HepG2 (cell line): Measurements from ENCODE around the gene EPHA1. TPM values are rescaled to one million over a fixed set of nuclear protein-coding genes. Genes with fewer than 3 reads are reported as not detected.

ENCODE experiments used
- ARID4A ChIP-seq: sonication (generic); formaldehyde crosslinking; IDR thresholded peaks from 2 replicates; pipeline ENCODE4 v1.5.0; 2020; ENCODE audit warnings: mild to moderate bottlenecking, missing genetic modification reagents, borderline replicate concordance
- EP300 ChIP-seq, 3 experiments: sonication (generic) in 1 of 3; formaldehyde crosslinking in 1 of 3; IDR thresholded peaks; 2 replicates each; pipeline versions ENCODE4 v1.5.1 to v1.6.1; 2011 to 2020; ENCODE audit warnings: low read depth in 2 of 3, low read length in 2 of 3, borderline replicate concordance in 1 of 3, improper control_type of control experiment in 1 of 3, mild to moderate bottlenecking in 1 of 3, missing genetic modification reagents in 1 of 3, moderate library complexity in 1 of 3
- ESRRA ChIP-seq: sonication (generic); formaldehyde crosslinking; IDR thresholded peaks from 2 replicates; pipeline ENCODE4 v1.5.1; 2020; ENCODE audit warnings: mild to moderate bottlenecking, low read depth, missing genetic modification reagents
- FOXK1 ChIP-seq: sonication (generic); formaldehyde crosslinking; IDR thresholded peaks from 2 replicates; pipeline ENCODE4 v1.4.0; 2020; ENCODE audit warnings: low read depth, missing genetic modification reagents, borderline replicate concordance
- GABPB1 ChIP-seq: IDR thresholded peaks from 2 replicates; pipeline ENCODE4 v1.6.1; 2016; ENCODE audit warnings: mild to moderate bottlenecking, missing genetic modification reagents, moderate library complexity, missing compliant biosample characterization
- HDAC6 ChIP-seq: fragments of 200-600 bp; sonication (generic); IDR thresholded peaks from 2 replicates; pipeline ENCODE4 v1.7.0; 2017; ENCODE audit warnings: mild to moderate bottlenecking, antibody characterized with exemption, low read length, low read depth
- HINFP ChIP-seq: sonication (generic); formaldehyde crosslinking; IDR thresholded peaks from 2 replicates; pipeline ENCODE4 v1.4.0; 2020; ENCODE audit warnings: low read depth, mild to moderate bottlenecking, missing genetic modification reagents
- IRF2 ChIP-seq: IDR thresholded peaks from 2 replicates; pipeline ENCODE4 v1.6.1; 2018; ENCODE audit warnings: missing genetic modification reagents, missing compliant biosample characterization
- MEIS2 ChIP-seq: sonication (generic); formaldehyde crosslinking; IDR thresholded peaks from 2 replicates; pipeline ENCODE4 v1.9.0; 2021; ENCODE audit warnings: mild to moderate bottlenecking, missing genetic modification reagents
- NONO ChIP-seq, 2 experiments: fragments of 450-650 bp in 1 of 2; sonication (generic) in 1 of 2; formaldehyde crosslinking in 1 of 2; IDR thresholded peaks in 1 of 2; conservative IDR thresholded peaks in 1 of 2; 2 replicates each; pipeline versions ENCODE4 v1.6.1 to v1.8.0; 2017 to 2022; ENCODE audit warnings: mild to moderate bottlenecking in 1 of 2, missing genetic modification reagents in 1 of 2, moderate library complexity in 1 of 2
- RBM22 ChIP-seq: fragments of 200-400 bp; formaldehyde crosslinking; optimal IDR thresholded peaks from 2 replicates; pipeline ENCODE3; 2017; ENCODE audit warnings: mild to moderate bottlenecking, low read length, moderate library complexity
- ZBTB7A ChIP-seq: sonication (generic); formaldehyde crosslinking; IDR thresholded peaks from 2 replicates; pipeline ENCODE4 v1.8.0; 2022; ENCODE audit warnings: mild to moderate bottlenecking, missing genetic modification reagents
- ZNF234 ChIP-seq: sonication (generic); formaldehyde crosslinking; conservative IDR thresholded peaks from 2 replicates; pipeline ENCODE4 v1.5.1; 2020; ENCODE audit warnings: mild to moderate bottlenecking, missing genetic modification reagents
- ZNF24 ChIP-seq: fragments of 450-650 bp; IDR thresholded peaks from 2 replicates; pipeline ENCODE4 v1.6.1; 2017; ENCODE audit warnings: antibody characterized with exemption, mild to moderate bottlenecking
- ZNF567 ChIP-seq: sonication (generic); formaldehyde crosslinking; IDR thresholded peaks from 2 replicates; pipeline ENCODE4 v1.8.1; 2023; ENCODE audit warnings: mild to moderate bottlenecking, missing genetic modification reagents, borderline replicate concordance
- ZNF777 ChIP-seq: sonication (generic); formaldehyde crosslinking; IDR thresholded peaks from 2 replicates; pipeline ENCODE4 v1.4.0; 2020; ENCODE audit warnings: missing genetic modification reagents
- ZNF891 ChIP-seq: sonication (generic); formaldehyde crosslinking; IDR thresholded peaks from 2 replicates; pipeline ENCODE4 v1.5.0; 2020; ENCODE audit warnings: mild to moderate bottlenecking, missing genetic modification reagents
- polyA plus RNA-seq, 8 experiments: library from polyadenylated mRNA; depleted of rRNA in 3 of 8; stranded (reverse) in 7 of 8; unstranded in 1 of 8; fragments of >200 nt; fragmentation: Illumina TruSeq in 4 of 8; extraction: Trizol in 4 of 8; gene quantifications; 2 replicates each; pipeline versions ENCODE4 v1.2.1 to v1.2.3, GENCODE V29; 2011 to 2016; ENCODE audit warnings: low read depth in 4 of 8, missing spikeins in 1 of 8, mixed read lengths in 1 of 8; ENCODE audit not compliant: insufficient read depth in 1 of 8
- total RNA-seq, 5 experiments: library from RNA; depleted of rRNA; stranded (reverse); fragments of >200 nt; fragmentation: Illumina TruSeq; extraction: Trizol; gene quantifications; 2 replicates each; pipeline ENCODE4 v1.2.3, GENCODE V29; 2016; ENCODE audit warnings: low read depth in 1 of 5

The EPHA1 gene
- total and polyA plus RNA-seq, 2 of the 13 experiments (the other 11 are each of a cell fraction or from before 2014, with no cell fraction given), result 4.6 to 17.1 TPM

GRCh38 chr7:143380646-143381426 is 27.8 kb downstream of the EPHA1 start, which contains the start of gene ZYX (continued):
- TF ChIP-seq ARID4A (CRISPR knock-in tag), result peak; percentile 71; the same call in 1 of the 2 replicates
- peak; percentile 11; the same call in 1 of the 2 replicates for TF ChIP-seq ZNF777 (CRISPR knock-in tag)
- peak; percentile 91; the same call in 1 of the 2 replicates for TF ChIP-seq ZNF234 (CRISPR knock-in tag)
- peak; percentile 53; the same call in 1 of the 2 replicates for TF ChIP-seq MEIS2
- TF ChIP-seq ZBTB7A, result no peak
- TF ChIP-seq EP300 (IDR thresholded peaks at IDR 0.05; ENCODE audit: low read depth in 2 of 2, low read length in 2 of 2), result no peak
- no peak for TF ChIP-seq EP300 (CRISPR knock-in tag; IDR thresholded peaks at IDR 0.05; ENCODE audit: borderline replicate concordance)
- peak; percentile 99 for TF ChIP-seq HINFP
- TF ChIP-seq IRF2 (CRISPR knock-in tag), result peak; percentile 49; the same call in 1 of the 2 replicates
- TF ChIP-seq NONO (IDR thresholded peaks at IDR 0.05), result no peak
- peak; percentile 48 for TF ChIP-seq NONO (CRISPR knock-in tag; conservative IDR thresholded peaks at IDR 0.05)
- no peak for TF ChIP-seq RBM22
- no peak for TF ChIP-seq FOXK1
- TF ChIP-seq ZNF891 (CRISPR knock-in tag), result no peak; the same call in 1 of the 2 replicates
- no peak for TF ChIP-seq HDAC6
- TF ChIP-seq ESRRA (CRISPR knock-in tag), result no peak
- no peak for TF ChIP-seq ZNF24
- 0 out of 2 replicates have a peak, but pooled peaks have one; percentile 54 for TF ChIP-seq ZNF567 (CRISPR knock-in tag)
- peak; percentile 89 for TF ChIP-seq GABPB1 (CRISPR knock-in tag)
